ENCODE data around the gene SORCS1. TPM values are rescaled to one million over a fixed set of nuclear protein-coding genes. Genes with fewer than 3 reads are reported as not detected.

SORCS1 gene
- total RNA-seq, 1 experiment from 2014 or later: 0.11 TPM

DNA sequence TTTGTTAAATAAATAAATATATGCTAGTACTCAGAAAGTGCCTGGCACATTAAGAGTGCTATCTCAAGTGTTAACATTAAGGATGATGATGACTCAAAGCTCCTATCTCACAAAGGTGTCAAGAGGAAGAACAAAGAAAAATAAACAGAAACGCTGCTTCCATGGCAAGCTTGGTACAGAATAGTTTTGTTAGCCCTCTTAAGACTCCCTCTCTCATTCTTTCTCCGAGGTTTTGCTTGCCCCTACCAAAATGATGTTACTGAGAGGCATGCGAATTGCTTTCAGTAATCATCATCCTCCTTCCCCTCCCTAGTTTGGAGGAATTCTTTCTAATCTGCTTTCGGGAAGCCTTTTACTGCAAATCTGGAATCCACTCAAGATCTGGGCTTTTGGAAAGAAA, 96.7 kb downstream of the SORCS1 start:
- Histone ChIP-seq H3F3A (ENCODE audit: low read length, unreplicated experiment) (no peaks in the 10 kb centered on the region), H3K4me2 (ENCODE audit: low read length) (no peak overlapping the region), H3K9ac (ENCODE audit: low read length) (no peak overlapping the region), H3K36me3 (ENCODE audit: low read depth, low read length) (no peaks in the 10 kb centered on the region), H3K79me2 (ENCODE audit: low read length) (no peaks in the 10 kb centered on the region), H3K27me3 (ENCODE audit: low read length) (peaks cover 78% of the 10 kb centered on the region), H3K27ac (ENCODE audit: low read length) (no peak overlapping the region), H2AFZ (ENCODE audit: low read length) (no peak overlapping the region), H3K9me2 (replicated peaks; ENCODE audit: low read length) (no peaks in the 10 kb centered on the region), H3K4me1 (ENCODE audit: insufficient read depth, low read length) (no peaks in the 10 kb centered on the region), H3K9me3 (ENCODE audit: low read length) (no peaks in the 10 kb centered on the region), H3K4me3 (ENCODE audit: low read length) (no peak overlapping the region), H4K20me1 (ENCODE audit: low read length) (no peaks in the 10 kb centered on the region)
- CTCF ChIA-PET: no interaction called here
- no peak for ATAC-seq
- no peak for DNase-seq
- POLR2A ChIA-PET (ENCODE audit: unreplicated experiment): no interaction called here
- TF ChIP-seq EZH2 (IDR thresholded peaks at IDR 0.05; ENCODE audit: low read length, unreplicated experiment) (no peak), CTCF (conservative IDR thresholded peaks at IDR 0.05; ENCODE audit: low read depth, low read length) (no peak), EZH2phosphoT487 (IDR thresholded peaks at IDR 0.05; ENCODE audit: borderline replicate concordance, low read length) (no peak)
- BruUV-seq (replicated peaks): no TSS peak
- intact Hi-C loops (cut with micrococcal nuclease): no loop called here

DNA sequence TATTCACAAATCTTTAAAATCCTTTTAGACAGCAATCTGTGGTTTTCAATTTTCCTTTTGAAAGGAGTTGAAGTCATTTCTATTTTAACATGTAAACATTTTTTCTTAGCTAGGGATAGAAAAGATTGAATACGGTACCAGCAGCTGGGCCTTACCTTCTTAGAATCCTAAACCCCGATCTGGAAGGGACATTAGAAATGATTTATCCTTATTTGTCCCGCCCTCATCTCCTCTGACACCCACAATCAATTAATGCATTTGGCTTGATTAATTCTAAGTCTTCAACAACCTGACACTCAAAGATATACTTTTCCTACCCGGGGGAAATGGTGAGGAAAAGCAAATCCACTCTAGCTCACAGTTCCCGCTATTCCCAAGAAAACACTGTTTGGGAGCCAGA, 100.4 kb downstream of the SORCS1 start:
- DNase-seq (no peak), ATAC-seq (no peak)
- no TSS peak for BruUV-seq (replicated peaks)
- Histone ChIP-seq H3K9ac (ENCODE audit: low read length) (no peak overlapping the region), H3K4me1 (ENCODE audit: insufficient read depth, low read length) (no peaks in the 10 kb centered on the region), H2AFZ (ENCODE audit: low read length) (no peak overlapping the region), H3K9me2 (replicated peaks; ENCODE audit: low read length) (no peaks in the 10 kb centered on the region), H3K4me2 (ENCODE audit: low read length) (no peak overlapping the region), H3F3A (ENCODE audit: low read length, unreplicated experiment) (no peaks in the 10 kb centered on the region), H3K4me3 (ENCODE audit: low read length) (no peak overlapping the region), H3K27me3 (ENCODE audit: low read length) (peaks cover 61% of the 10 kb centered on the region), H3K36me3 (ENCODE audit: low read depth, low read length) (no peaks in the 10 kb centered on the region), H4K20me1 (ENCODE audit: low read length) (no peaks in the 10 kb centered on the region), H3K27ac (ENCODE audit: low read length) (no peak overlapping the region), H3K9me3 (ENCODE audit: low read length) (no peaks in the 10 kb centered on the region), H3K79me2 (ENCODE audit: low read length) (no peaks in the 10 kb centered on the region)
- no peak for TF ChIP-seq CTCF (conservative IDR thresholded peaks at IDR 0.05; ENCODE audit: low read depth, low read length)
- no peak for TF ChIP-seq EZH2phosphoT487 (IDR thresholded peaks at IDR 0.05; ENCODE audit: borderline replicate concordance, low read length)
- TF ChIP-seq EZH2 (IDR thresholded peaks at IDR 0.05; ENCODE audit: low read length, unreplicated experiment): no peak
- intact Hi-C loops (cut with micrococcal nuclease): no loop called here
- ChIA-PET CTCF (no interaction called here), POLR2A (ENCODE audit: unreplicated experiment) (no interaction called here)

DNA sequence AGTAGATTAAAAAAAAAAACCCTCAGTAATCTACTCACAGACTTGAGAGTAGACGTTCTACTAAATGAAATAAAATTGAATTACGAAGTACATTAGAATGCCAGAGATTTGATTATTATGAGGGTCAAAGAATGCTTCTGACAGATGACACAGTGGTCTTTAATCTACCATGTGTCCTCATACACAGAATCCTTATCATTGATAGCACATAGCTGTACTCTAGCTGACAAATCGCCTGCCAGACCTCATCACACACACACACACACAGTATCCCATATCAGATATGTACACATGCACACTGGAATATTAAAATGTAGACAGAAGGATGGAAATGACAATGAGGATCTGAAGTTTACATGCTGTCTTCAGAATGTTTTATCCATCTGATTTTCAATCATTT, 104.6 kb downstream of the SORCS1 start:
- Histone ChIP-seq H3K27ac (ENCODE audit: low read length) (no peak overlapping the region), H3F3A (ENCODE audit: low read length, unreplicated experiment) (no peaks in the 10 kb centered on the region), H3K9me3 (ENCODE audit: low read length) (no peaks in the 10 kb centered on the region), H4K20me1 (ENCODE audit: low read length) (no peaks in the 10 kb centered on the region), H3K4me3 (ENCODE audit: low read length) (no peak overlapping the region), H3K36me3 (ENCODE audit: low read depth, low read length) (no peaks in the 10 kb centered on the region), H3K9ac (ENCODE audit: low read length) (no peak overlapping the region), H3K79me2 (ENCODE audit: low read length) (no peaks in the 10 kb centered on the region), H3K4me1 (ENCODE audit: insufficient read depth, low read length) (no peaks in the 10 kb centered on the region), H3K9me2 (replicated peaks; ENCODE audit: low read length) (no peaks in the 10 kb centered on the region), H3K27me3 (ENCODE audit: low read length) (peaks cover 62% of the 10 kb centered on the region), H3K4me2 (ENCODE audit: low read length) (no peak overlapping the region), H2AFZ (ENCODE audit: low read length) (no peak overlapping the region)
- intact Hi-C loops (cut with micrococcal nuclease): no loop called here
- BruUV-seq (replicated peaks): no TSS peak
- ChIA-PET CTCF (no interaction called here), POLR2A (ENCODE audit: unreplicated experiment) (no interaction called here)
- DNase-seq: no peak
- TF ChIP-seq EZH2 (IDR thresholded peaks at IDR 0.05; ENCODE audit: low read length, unreplicated experiment) (no peak), EZH2phosphoT487 (IDR thresholded peaks at IDR 0.05; ENCODE audit: borderline replicate concordance, low read length) (no peak), CTCF (conservative IDR thresholded peaks at IDR 0.05; ENCODE audit: low read depth, low read length) (no peak)
- ATAC-seq: no peak
